IgD-negative memory B cell (primary cell): ENCODE measurements around the gene CXXC5. TPM values are rescaled to one million over a fixed set of nuclear protein-coding genes. Genes with fewer than 3 reads are reported as not detected.
A peak's percentile ranks its signal among the peaks of the same experiment; 100 is the strongest.
"Not testable (repeated sequence)": the region's sequence is repeated elsewhere in the genome, so short reads cannot be mapped to it uniquely, and the experiment has no call there.

Experiments
- H3K27ac Mint-ChIP-seq, 3 donors: one replicate each; pipeline ENCODE4 v1.8.0; 2020 to 2022; ENCODE audit warnings: mild to moderate bottlenecking in 3 of 3, mixed read lengths in 3 of 3, moderate library complexity in 1 of 3
- H3K27me3 Mint-ChIP-seq: one replicate; pipeline ENCODE4 v1.8.0; 2021; ENCODE audit warnings: mixed read lengths
- H3K36me3 Mint-ChIP-seq: one replicate; pipeline ENCODE4 v1.8.0; 2020; ENCODE audit warnings: mild to moderate bottlenecking, mixed read lengths
- H3K4me1 Mint-ChIP-seq, 3 donors: one replicate each; pipeline ENCODE4 v1.8.0; 2020 to 2022; ENCODE audit warnings: mixed read lengths in 3 of 3, mild to moderate bottlenecking in 1 of 3
- H3K4me3 Mint-ChIP-seq, 4 donors: one replicate each; pipeline ENCODE4 v1.8.0; 2020 to 2022; ENCODE audit warnings: mild to moderate bottlenecking in 4 of 4, mixed read lengths in 4 of 4, moderate library complexity in 3 of 4
- H3K9me3 Mint-ChIP-seq, 3 donors: one replicate each; pipeline ENCODE4 v1.8.0; 2020 to 2021; ENCODE audit warnings: mixed read lengths in 3 of 3, mild to moderate bottlenecking in 1 of 3
- polyA plus RNA-seq: library from polyadenylated mRNA; unstranded; fragments of 300-500 nt; fragmentation: Illumina TruSeq; gene quantifications from one replicate; pipeline ENCODE4 v1.2.3, GENCODE V29; 2021

Gene CXXC5
- polyA plus RNA-seq, 1 donor from 2014 or later, result 447 TPM

DNA sequence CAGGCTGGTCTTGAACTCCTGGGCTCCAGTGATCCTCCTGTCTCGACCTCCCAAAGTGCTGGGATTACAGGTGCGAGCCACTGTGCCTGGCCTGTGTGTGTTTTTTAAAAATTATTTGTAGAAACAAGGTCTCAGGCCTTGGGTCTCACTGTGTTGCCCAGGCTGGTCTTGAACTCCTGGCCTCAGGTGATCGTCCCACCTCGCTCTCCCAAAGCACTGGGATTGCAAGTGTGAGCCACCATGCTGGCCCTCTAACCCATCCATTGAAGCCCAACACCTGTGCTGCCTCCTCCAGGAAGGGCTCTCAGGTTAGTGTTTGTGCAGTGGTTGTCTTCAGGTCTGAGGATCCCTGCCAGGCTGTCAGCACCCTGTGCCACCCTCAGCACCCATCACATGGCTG is 56.6 kb downstream of the CXXC5 start:
- peaks cover 17% of the 10 kb centered on the region for H3K27me3 Mint-ChIP-seq
- no peak overlapping the region for H3K4me3 Mint-ChIP-seq
- H3K36me3 Mint-ChIP-seq, result no peaks in the 10 kb centered on the region
- peaks cover 19 to 28% (median 25%) of the 10 kb centered on the region in 3 donors for H3K4me1 Mint-ChIP-seq
- no peaks in the 10 kb centered on the region for H3K9me3 Mint-ChIP-seq
- H3K27ac Mint-ChIP-seq, result no peak overlapping the region

DNA sequence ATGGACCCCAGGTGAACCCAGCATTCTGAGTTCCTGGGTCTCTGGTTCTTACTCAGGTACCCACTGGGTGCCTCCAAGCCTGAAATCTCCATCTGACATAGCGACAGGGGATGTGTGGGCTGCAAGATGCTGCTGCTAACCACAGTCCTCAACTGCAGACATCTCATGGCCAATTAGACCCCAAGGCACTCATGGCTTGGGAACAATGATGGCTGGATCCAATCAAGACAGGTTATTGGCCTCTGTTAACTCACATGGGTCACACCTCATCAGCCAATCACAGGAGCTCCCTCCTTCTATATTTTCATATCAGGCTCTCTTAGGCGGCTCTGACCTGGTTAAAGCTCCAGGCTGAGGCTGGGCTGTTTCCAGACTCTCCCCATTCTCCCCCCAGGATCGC is 57.0 kb downstream of the CXXC5 start:
- Mint-ChIP-seq H3K27me3 (peaks cover 17% of the 10 kb centered on the region), H3K4me1 (peaks cover 21 to 30% (median 27%) of the 10 kb centered on the region in 3 donors), H3K9me3 (no peaks in the 10 kb centered on the region), H3K27ac (peak overlapping the region in 1 of 3 donors; percentile 73), H3K36me3 (no peaks in the 10 kb centered on the region), H3K4me3 (no peak overlapping the region)

DNA sequence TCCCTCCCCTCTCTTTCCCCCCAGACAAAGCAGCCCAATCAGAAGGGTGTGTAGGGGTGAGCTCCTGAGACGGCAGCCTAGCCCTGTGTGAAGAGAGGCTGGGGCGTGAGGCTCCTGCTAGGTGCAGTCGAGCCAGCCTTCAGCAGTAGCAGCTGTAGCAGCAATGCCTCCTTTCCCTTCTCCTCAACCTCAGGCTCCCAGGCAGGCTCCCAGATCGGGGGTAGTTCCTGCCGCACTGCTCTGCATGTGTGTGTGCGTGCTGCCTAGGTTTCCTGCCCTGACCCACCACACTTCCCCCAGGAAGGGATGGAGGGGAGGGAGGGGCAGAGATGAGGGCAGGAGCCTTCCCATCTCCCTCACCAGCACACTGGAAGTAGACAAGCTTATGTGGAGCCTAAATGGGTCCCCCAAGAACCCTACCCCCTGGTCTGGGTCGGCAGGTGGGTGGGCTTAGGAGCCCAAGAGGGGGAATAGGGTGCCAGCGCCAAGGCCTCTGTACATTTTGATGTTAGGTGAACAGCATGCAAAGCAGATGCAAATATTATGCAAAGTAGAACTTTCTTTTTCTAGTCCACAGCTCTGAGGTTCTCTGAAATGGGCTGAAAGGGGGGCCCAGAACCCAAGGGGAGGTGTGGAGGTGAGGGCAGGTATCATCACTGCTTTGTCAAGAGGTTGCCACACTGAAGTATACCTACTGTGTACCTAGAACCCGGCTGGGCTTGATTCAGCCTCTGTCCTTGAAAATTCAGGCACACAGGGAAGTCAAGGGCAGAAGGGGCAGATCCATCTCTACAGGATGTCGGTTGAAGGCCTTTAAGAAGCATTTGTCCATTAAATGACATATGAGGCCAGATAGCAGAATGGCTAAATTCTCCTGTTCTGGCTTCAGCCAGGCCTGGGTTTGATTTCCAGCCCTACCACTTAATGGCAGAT is 57.8 kb downstream of the CXXC5 start:
- Mint-ChIP-seq H3K9me3 (no peaks in the 10 kb centered on the region), H3K4me1 (peaks cover 19 to 34% (median 31%) of the 10 kb centered on the region in 3 donors), H3K4me3 (peak overlapping the region in 2 of 4 donors; percentile 60), H3K27ac (peak overlapping the region in 2 of 3 donors; percentile 71 to 73), H3K27me3 (peaks cover 19% of the 10 kb centered on the region), H3K36me3 (no peaks in the 10 kb centered on the region)

DNA sequence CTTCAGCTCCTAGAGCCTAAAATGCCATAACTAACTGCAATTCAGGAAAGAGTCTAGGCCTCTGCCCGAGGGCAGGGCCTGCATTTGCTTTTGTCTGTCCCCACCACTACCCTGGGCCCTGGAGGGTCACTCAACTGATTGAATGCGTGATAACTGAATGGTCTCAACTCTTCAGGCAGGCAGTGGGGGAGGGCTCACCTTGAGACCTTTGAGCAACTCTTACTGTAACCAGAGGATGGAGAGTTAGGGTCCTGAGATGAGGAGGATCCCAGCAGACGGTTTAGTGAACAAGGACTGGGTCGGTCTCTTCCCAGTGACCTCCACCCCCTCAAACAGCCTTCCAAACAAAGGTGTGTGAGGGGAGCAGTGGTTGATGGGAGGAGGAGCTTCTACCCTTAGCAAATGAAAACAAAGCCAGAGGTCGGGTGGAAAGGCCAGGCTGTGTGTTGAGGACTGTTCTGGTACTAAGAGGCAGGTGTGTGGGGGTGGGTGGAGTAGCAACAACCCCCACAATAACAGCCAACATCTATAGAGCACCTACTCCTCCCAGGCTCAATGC is 59.4 kb downstream of the CXXC5 start:
- Mint-ChIP-seq H3K4me1 (peaks cover 16 to 36% (median 32%) of the 10 kb centered on the region in 3 donors), H3K9me3 (no peaks in the 10 kb centered on the region), H3K4me3 (peak overlapping the region in 1 of 4 donors; percentile 51), H3K27me3 (peaks cover 7% of the 10 kb centered on the region), H3K36me3 (no peaks in the 10 kb centered on the region), H3K27ac (peak overlapping the region in 1 of 3 donors; percentile 71)

DNA sequence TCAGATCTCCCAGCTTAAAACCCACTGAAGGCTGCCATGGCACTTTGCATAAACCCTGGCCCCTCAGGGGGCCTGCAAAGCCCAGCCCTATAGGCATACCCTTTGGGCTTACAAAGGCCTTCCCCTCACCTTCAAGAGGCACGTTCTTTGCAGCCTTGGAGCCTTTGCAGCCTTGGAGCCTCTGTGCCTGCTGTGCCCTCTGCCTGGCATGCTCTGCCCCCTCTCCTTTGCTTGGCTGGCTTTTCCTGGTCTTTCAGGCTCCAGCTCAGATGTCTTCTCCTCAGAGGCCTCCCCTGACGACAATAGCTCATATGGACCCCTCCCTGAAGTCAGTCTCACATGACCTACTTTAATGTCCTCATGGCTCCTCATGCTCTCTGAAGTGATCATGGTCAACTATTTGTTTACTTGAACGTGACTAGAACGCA is 60.3 kb downstream of the CXXC5 start:
- Mint-ChIP-seq H3K27ac (peak overlapping the region; percentile 20 to 60 (median 21)), H3K4me3 (peak overlapping the region in 2 of 4 donors; percentile 51 to 82), H3K36me3 (no peaks in the 10 kb centered on the region), H3K4me1 (peaks cover 16 to 36% (median 32%) of the 10 kb centered on the region in 3 donors), H3K9me3 (no peaks in the 10 kb centered on the region), H3K27me3 (peaks cover 6% of the 10 kb centered on the region)

DNA sequence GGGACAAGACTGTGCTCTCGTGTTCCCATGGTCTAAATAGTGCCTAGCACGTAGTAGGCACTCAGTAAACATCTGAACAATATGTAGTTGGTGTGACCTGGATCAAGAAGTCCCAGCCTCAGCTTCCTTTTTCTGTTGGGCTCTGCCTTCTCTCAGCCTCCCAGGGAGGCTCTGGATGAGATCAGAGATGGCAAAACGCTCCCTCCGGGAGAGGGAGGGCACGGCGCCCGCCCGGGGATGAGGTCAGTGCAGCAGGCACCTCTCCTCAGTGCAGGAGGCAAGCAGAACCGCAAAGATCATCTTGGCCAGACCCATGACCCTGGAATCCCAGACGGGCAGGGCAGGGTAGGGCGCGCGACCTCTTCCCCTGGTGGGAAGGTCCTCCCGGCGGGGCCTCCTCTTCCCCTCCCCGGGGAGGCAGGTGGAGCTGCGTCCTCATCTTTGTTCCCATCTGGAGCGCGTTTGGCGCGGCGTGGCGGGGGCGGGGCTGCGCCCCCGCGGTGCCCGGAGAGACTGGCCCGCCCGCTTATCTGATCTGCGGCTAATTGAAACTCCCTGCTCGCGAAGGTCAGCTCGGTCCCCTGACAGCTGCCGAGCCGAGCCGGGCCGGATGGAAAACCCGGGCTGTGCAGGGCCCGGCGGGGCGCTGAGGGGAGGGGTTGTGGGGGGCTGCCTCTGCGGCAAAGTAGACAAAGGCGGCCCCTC is 60.9 kb downstream of the CXXC5 start:
- Mint-ChIP-seq H3K9me3 (no peaks in the 10 kb centered on the region), H3K36me3 (no peaks in the 10 kb centered on the region), H3K27ac (peak overlapping the region; percentile 16 to 60 (median 21)), H3K4me3 (peak overlapping the region; percentile 51 to 82 (median 69)), H3K27me3 (peaks cover 6% of the 10 kb centered on the region), H3K4me1 (peaks cover 16 to 36% (median 32%) of the 10 kb centered on the region in 3 donors)

DNA sequence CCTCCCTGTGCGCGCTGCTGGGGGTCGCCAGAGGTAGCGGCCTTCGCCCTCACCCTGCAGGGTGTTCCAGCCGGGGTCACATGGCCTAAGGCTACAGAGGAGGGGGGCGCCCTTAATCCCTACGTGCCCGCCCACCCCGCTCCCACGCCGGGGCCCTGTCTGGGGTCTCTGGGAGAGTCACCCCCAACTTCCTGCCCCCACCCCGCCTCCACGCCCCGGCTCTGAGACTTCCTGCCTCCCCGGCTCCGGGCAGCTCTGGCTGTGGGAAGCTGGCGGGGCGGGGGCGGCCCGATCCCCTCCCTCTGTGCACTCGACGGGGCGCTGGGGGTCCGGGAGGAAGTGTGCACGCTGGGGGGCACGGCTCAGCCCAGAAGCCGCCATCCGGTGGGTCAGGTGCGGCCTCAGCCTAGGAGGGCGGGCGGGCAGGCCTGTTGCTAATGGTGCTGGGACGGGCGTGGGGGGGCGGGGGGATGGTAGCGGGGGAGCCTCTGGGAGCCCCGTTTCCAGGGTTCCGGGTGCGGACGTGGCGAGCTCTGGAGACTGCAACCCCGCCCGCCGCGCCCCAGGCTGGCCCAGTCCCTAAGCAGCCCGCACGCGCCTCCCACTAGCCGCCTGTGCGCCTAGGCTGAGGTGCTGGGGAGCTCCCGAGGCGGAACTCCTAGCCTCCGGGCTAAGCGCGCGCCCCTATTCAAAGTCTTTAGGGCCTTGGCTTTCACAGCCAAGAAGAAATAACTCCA is 61.6 kb downstream of the CXXC5 start:
- Mint-ChIP-seq H3K4me3 (peak overlapping the region; percentile 79 to 93 (median 87)), H3K27ac (peak overlapping the region; percentile 83 to 98 (median 88)), H3K27me3 (peaks cover 6% of the 10 kb centered on the region), H3K4me1 (peaks cover 16 to 36% (median 32%) of the 10 kb centered on the region in 3 donors), H3K9me3 (no peaks in the 10 kb centered on the region), H3K36me3 (no peaks in the 10 kb centered on the region)

DNA sequence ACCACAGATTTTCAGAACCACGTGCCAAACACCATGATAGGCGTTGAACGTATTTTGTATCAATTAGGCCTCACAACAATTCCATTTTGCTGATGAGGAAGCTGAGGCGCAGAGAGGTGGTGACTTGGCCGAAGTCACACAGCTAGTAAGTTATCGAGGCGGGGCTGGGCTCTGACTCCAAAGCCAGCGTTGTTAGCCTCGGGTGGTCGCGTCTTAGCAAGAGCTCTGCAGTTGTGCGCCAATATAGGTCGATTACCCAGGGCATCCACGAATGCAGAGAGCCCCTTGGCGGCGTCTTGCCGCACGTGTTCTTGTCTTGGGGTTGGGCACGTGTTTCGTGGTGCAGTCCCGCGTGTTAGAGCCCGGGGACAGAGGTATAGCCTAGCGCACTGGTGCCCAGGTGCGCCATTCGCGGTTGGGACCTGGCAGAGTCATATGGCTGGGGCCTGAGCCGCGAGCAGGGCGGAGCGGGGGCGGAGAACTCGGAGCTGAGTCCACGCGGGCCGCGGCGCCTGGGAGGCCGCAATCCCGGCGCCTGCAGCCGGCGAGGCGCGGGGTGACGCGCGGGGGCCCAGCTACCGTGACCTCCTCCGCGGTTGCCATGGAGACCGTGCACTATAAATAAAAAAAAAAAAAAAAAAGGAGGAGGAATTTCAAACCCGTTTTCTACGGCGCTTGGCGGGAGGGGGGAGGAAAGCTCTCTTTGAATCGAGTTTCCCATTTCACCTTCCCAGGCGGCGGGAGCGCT is 62.3 kb downstream of the CXXC5 start:
- Mint-ChIP-seq H3K9me3 (no peaks in the 10 kb centered on the region), H3K4me3 (peak overlapping the region; percentile 79 to 95 (median 87)), H3K27ac (peak overlapping the region; percentile 83 to 98 (median 88)), H3K36me3 (no peaks in the 10 kb centered on the region), H3K4me1 (peaks cover 16 to 36% (median 31%) of the 10 kb centered on the region in 3 donors), H3K27me3 (peaks cover 4% of the 10 kb centered on the region)

DNA sequence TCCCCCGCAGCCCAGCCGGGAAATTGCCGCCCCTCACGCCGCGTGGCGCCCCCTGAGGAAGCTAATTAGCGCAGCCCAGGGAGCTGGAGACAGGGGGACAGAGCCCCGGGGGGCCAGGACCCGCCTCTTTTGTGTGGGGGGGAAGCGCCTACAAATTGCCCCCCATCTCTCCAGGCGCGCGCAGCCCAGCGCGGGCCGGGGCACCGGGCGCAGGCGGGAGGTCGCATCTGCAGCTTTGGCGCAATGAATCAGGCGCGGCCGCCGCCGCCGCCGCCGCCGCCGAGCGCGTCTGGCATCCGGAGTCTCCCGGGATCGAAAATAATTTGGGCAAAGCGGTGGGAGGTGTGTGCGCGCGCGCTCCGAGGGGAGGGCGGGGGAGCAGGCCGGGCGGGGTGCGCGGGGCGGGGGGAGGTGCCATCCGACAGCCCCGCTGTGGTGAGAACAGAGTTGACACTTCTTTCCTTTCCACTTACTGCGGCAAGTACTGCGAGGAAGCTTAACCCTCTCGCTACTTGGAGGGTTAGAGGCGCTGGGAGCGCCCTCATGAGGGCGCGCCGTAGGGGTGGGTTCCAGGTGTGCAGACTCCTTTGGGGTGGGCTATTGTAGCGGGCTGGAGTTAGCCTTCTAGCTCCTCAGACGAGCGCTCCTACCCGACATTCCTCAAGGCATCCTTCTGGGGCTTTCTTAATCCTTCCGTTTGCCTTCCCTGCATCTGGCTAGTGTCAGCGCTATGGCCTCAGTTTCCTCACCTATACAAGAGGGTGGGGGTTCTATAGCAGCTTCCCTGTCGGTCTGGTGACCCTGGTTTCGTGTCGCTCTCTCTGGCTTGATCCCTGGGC is 63.1 kb downstream of the CXXC5 start:
- peaks cover 2% of the 10 kb centered on the region for H3K27me3 Mint-ChIP-seq

DNA sequence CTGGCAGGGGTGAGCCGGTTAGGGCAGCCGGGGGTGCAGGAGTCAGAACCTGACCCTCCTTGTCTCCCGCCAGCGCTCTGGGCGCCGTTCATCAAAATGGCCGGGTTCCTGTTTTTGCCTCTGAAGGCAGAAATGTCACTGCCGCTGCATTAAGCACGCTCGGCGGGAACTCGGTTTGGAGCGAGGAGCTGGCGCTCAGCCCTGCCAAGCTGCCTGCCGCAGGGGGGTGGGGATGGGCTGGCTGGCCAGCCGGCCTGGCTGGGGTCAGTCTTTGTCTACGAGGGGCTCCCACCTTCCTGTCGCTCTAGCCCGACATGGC is 63.7 kb downstream of the CXXC5 start:
- H3K4me1 Mint-ChIP-seq, result peaks cover 11 to 30% (median 21%) of the 10 kb centered on the region in 3 donors
- peaks cover 2% of the 10 kb centered on the region for H3K27me3 Mint-ChIP-seq
- H3K9me3 Mint-ChIP-seq, result no peaks in the 10 kb centered on the region
- H3K4me3 Mint-ChIP-seq, result peak overlapping the region; percentile 79 to 95 (median 86)
- peak overlapping the region; percentile 71 to 98 (median 98) for H3K27ac Mint-ChIP-seq
- H3K36me3 Mint-ChIP-seq, result no peaks in the 10 kb centered on the region

More for the DNA sequence above, 63.1 kb downstream of the CXXC5 start:
- Mint-ChIP-seq H3K4me1 (peaks cover 14 to 33% (median 24%) of the 10 kb centered on the region in 3 donors), H3K9me3 (no peaks in the 10 kb centered on the region), H3K36me3 (no peaks in the 10 kb centered on the region), H3K4me3 (peak overlapping the region; percentile 79 to 95 (median 86)), H3K27ac (peak overlapping the region; percentile 71 to 98 (median 98))

DNA sequence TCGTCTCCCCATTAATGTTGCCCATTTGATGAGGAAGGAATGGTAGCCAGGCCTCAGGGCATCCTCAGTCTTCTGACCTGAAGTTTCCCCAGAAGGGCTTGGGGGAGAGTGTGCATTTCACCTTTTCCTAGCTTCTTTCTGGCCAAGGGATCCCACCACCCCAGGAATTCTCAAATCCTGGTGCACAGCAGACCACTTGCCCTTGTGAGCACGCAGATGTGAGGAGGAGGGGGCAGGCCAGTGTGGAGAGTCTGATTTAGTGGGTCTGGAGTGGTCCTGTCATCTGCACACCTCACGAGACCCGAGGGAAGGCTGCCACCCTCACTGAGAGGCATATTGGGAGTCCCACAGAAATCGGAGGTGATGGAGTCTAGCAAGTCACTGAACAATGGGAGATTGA is 64.3 kb downstream of the CXXC5 start:
- Mint-ChIP-seq H3K4me3 (peak overlapping the region in 3 of 4 donors; percentile 24 to 75 (median 44)), H3K4me1 (peaks cover 11 to 26% (median 19%) of the 10 kb centered on the region in 3 donors), H3K27ac (peak overlapping the region in 1 of 3 donors; percentile 23), H3K9me3 (no peaks in the 10 kb centered on the region), H3K27me3 (peaks cover 2% of the 10 kb centered on the region), H3K36me3 (no peaks in the 10 kb centered on the region)

DNA sequence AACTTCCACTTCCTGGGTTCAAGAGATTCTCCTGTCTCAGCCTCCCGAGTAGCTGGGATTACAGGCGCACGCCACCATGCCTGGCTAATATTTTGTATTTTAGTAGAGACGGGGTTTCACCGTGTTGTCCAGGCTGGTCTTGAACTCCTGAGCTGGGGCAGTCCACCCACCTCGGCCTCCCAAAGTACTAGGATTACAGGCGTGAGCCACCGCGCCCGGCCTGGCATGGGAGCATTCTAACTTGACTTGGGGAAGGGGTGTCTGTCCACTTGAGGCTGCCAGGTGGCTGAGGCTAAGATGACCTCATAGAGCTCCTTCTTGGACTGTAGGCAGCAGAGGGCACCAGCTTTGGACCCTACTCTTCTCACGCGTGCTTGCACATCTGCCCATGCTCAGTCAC is 65.7 kb downstream of the CXXC5 start:
- peak overlapping the region in 2 of 4 donors; percentile 2 to 21 for H3K4me3 Mint-ChIP-seq
- not testable (repeated sequence) for H3K27me3 Mint-ChIP-seq, H3K36me3 Mint-ChIP-seq, H3K9me3 Mint-ChIP-seq, H3K27ac Mint-ChIP-seq
- peaks cover 10 to 13% (median 11%) of the 10 kb centered on the region in 3 donors for H3K4me1 Mint-ChIP-seq

DNA sequence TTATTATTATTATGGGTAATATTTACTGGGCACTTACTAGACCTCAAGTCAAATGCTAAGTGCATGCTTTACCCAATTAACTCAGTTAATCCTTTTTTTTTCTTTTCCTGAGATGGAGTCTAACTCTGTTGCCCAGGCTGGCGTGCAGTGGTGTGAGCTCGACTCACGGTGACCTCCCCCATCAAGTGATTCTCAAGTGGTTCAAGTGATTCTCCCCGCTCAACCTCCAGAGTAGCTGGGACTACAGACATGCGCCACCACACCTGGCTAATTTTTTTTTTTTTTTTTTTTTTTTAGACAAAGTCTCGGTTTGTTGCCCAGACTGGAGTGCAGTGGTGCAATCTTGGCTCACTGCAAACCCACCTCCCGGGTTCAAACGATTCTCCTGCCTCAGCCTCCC is 69.1 kb downstream of the CXXC5 start:
- Mint-ChIP-seq H3K27ac (no peak overlapping the region), H3K9me3 (peaks cover 0 to 6% (median 4%) of the 10 kb centered on the region in 3 donors), H3K4me1 (no peaks in the 10 kb centered on the region), H3K4me3 (no peak overlapping the region), H3K27me3 (no peaks in the 10 kb centered on the region), H3K36me3 (peaks cover 3% of the 10 kb centered on the region)
